Activated naive CD4-positive, alpha-beta T cell treated with anti-CD3 and anti-CD28 coated beads, Interleukin-2, amount 50 U/mL, for 72 hours (primary cell): ENCODE data around the gene SYCP2L. TPM values are rescaled to one million over a fixed set of nuclear protein-coding genes. Genes with fewer than 3 reads are reported as not detected.
"Not testable (repeated sequence)": the region's sequence is repeated elsewhere in the genome, so short reads cannot be mapped to it uniquely, and the experiment has no call there.

Experiments
- ATAC-seq, 2 donors: fragments of 150-1000 bp; cut with Tn5 transposase; 2 replicates each; pipeline ENCODE4 v1.10.0; 2021; ENCODE audit warnings: mild to moderate bottlenecking in 2 of 2, moderate library complexity in 2 of 2
- DNase-seq, 2 donors: peaks; one replicate each; pipeline ENCODE4 v3.0.0; 2021 to 2022; ENCODE audit warnings: low spot score in 2 of 2
- H3K27ac Mint-ChIP-seq, 2 donors: one replicate each; pipeline ENCODE4 v1.8.0; 2022; ENCODE audit warnings: mild to moderate bottlenecking in 2 of 2, mixed read lengths in 2 of 2
- H3K36me3 Mint-ChIP-seq, 2 donors: one replicate each; pipeline ENCODE4 v1.8.0; 2022; ENCODE audit warnings: mixed read lengths in 2 of 2
- H3K9me3 Mint-ChIP-seq, 2 donors: one replicate each; pipeline ENCODE4 v1.8.0; 2022; ENCODE audit warnings: mixed read lengths in 2 of 2
- total RNA-seq, 2 donors: library from RNA; stranded (reverse); gene quantifications; one replicate each; pipeline ENCODE4 v1.2.3, GENCODE V29; 2022

The SYCP2L gene
- total RNA-seq, 2 donors from 2014 or later, result 0.39 to 0.71 TPM

GRCh38 chr6:10866709-10867108 lies 20.1 kb upstream of the SYCP2L start:
- not testable (repeated sequence) for H3K36me3 Mint-ChIP-seq, ATAC-seq, H3K9me3 Mint-ChIP-seq, H3K27ac Mint-ChIP-seq, DNase-seq

DNA sequence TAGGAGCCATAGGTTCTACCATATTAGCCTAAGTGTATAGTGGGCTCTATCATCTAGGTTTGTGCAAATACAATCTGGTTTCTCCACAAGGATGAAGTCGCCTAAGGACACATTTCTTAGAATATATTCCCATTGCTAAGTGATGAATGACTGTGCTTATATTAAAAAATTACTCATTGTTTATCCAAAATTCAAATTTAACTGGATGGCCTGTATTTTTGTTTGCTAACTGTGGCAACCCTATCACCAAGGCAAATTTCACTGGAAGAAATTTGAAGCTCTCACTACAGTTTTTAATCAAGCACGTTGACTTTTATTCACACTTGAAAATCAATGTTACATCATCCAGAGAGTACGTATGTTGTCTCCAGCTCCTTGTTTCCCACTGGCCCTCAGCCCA lies 18.9 kb upstream of the SYCP2L start:
- Mint-ChIP-seq H3K36me3 (no peaks in the 10 kb centered on the region), H3K27ac (no peak overlapping the region), H3K9me3 (no peaks in the 10 kb centered on the region)
- DNase-seq, result no peak
- no peak for ATAC-seq

GRCh38 chr6:10873374-10873773 lies 13.5 kb upstream of the SYCP2L start:
- no peaks in the 10 kb centered on the region for H3K36me3 Mint-ChIP-seq
- no peak for DNase-seq
- H3K9me3 Mint-ChIP-seq, result no peaks in the 10 kb centered on the region
- no peak overlapping the region for H3K27ac Mint-ChIP-seq
- ATAC-seq, result no peak

GRCh38 chr6:10874207-10874606 lies 12.6 kb upstream of the SYCP2L start:
- H3K9me3 Mint-ChIP-seq, result no peaks in the 10 kb centered on the region
- no peaks in the 10 kb centered on the region for H3K36me3 Mint-ChIP-seq
- H3K27ac Mint-ChIP-seq, result no peak overlapping the region
- ATAC-seq, result no peak
- DNase-seq, result no peak

DNA sequence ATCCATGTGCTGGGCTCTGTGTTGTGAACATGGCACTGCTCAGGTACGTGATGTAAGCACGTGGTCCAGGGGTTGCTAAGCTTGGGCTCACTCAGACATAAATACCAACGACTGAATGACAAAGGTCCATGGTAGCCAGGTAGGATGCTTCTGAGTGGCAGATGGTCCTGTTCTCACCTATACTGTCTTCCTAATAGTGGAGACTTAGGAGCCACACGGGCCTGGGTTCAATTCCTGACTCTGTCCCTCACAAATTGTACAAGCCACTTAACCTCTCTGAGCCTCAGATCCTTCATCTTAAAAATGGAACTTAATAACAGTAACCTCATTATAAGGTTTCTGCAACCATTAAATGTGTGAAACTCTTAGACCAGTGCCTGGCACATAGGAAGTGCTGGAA lies 11.8 kb upstream of the SYCP2L start:
- Mint-ChIP-seq H3K27ac (no peak overlapping the region), H3K9me3 (no peaks in the 10 kb centered on the region), H3K36me3 (no peaks in the 10 kb centered on the region)
- no peak for DNase-seq
- no peak for ATAC-seq

DNA sequence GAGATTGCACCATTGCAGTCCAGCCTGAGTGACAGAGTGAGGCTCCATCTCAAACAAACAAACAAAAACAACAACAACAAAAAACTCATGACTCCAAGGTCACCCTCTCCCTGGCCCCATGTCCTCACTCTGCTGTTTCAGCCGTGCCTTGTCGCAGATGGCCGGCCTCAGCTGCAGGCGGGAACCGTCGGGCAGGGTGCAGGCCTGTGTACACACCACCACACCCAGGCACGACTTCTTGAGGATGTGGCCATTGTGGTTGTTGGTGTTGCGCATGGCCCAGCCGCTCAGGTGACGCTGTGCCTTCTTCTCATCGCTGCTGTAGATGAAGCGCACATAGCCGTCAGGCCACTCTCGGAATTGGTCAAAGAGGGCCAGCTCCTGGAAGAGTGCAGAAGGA lies 9.8 kb upstream of the SYCP2L start:
- Mint-ChIP-seq H3K36me3 (no peaks in the 10 kb centered on the region), H3K9me3 (no peaks in the 10 kb centered on the region), H3K27ac (no peak overlapping the region)
- ATAC-seq (no peak), DNase-seq (no peak)

DNA sequence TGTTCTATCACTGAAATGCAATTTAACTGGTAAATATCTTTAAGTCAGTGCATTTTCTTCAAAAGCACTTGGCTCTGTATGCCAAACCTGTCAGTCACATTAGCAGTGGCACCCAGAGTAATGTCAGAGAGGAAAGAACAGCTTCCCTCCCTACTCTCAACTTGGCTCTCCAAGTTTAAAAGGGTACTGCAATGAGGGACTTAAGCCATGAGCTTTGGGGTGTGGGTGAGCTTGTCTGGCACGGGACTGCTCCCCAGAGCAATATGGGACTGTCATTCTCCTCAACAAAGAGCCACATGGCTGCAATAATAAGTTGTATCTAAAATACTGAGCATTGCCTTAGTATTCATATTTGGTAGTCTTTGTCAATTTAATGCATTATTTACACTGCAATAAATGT lies 9.0 kb upstream of the SYCP2L start:
- ATAC-seq (no peak), DNase-seq (no peak)
- Mint-ChIP-seq H3K9me3 (no peaks in the 10 kb centered on the region), H3K36me3 (no peaks in the 10 kb centered on the region), H3K27ac (no peak overlapping the region)

DNA sequence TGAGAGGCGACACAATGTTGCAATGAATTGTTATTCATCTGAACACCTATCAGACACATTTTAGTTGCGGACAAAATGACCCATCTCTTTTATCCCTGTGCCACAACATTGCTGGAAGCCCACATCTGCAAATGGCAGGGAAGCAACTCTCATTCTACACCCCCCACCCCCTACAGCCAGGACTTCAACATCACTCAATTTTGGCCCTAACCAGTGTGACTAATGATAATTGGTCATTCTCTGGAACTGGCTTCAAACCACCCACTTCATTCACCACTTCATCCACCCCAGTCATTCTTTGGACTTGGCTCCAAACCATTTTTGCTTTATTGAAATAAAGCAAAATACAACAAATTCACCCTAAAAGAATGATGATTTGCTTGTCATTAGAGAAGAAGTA lies 6.5 kb upstream of the SYCP2L start:
- no peaks in the 10 kb centered on the region for H3K36me3 Mint-ChIP-seq
- H3K27ac Mint-ChIP-seq, result no peak overlapping the region
- no peaks in the 10 kb centered on the region for H3K9me3 Mint-ChIP-seq
- DNase-seq (no peak), ATAC-seq (no peak)

GRCh38 chr6:10882253-10882630 lies 4.6 kb upstream of the SYCP2L start:
- not testable (repeated sequence) for H3K36me3 Mint-ChIP-seq, ATAC-seq, H3K27ac Mint-ChIP-seq, DNase-seq, H3K9me3 Mint-ChIP-seq

DNA sequence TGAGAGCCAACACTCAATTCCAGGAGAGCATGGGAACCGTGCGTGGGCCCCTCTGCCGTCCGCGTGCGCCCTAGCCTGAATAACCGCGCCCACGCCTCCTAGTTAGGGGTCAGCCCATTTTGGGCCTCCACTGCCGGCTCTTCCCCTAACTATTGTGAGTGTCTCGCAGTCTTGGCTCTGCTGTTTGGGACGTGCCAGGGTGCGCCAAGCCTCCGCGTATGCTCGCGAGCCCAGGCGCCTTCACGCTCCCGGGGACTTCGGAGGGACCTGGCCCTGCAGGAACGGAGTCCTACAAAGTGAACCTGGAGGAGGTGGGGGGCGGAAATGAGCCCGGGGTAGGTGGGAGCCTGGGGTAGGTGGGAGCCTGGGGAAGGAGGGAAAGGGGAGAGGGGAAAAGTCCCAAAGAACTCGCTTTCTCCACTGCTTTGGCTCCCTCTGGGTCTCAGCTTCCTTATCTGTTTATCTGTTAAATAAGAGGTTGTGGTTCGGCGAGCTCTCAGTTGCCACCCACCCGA lies 4.1 kb upstream of the SYCP2L start:
- no peaks in the 10 kb centered on the region for H3K9me3 Mint-ChIP-seq
- DNase-seq (peak in 1 of 2 donors; percentile 6), ATAC-seq (no peak)
- no peak overlapping the region for H3K27ac Mint-ChIP-seq
- H3K36me3 Mint-ChIP-seq, result no peaks in the 10 kb centered on the region

- Mint-ChIP-seq H3K9me3 (no peaks in the 10 kb centered on the region), H3K27ac (no peak overlapping the region), H3K36me3 (peaks cover 0 to 6% of the 10 kb centered on the region in 2 donors)
- ATAC-seq (no peak), DNase-seq (no peak)
Measured at GRCh38 chr6:10883312-10884244, 3.3 kb upstream of the SYCP2L start.

- no peak overlapping the region for H3K27ac Mint-ChIP-seq
- H3K9me3 Mint-ChIP-seq, result no peaks in the 10 kb centered on the region
- peaks cover 0 to 6% of the 10 kb centered on the region in 2 donors for H3K36me3 Mint-ChIP-seq
- ATAC-seq (no peak), DNase-seq (no peak)
Measured at GRCh38 chr6:10884245-10884972, 2.4 kb upstream of the SYCP2L start.

GRCh38 chr6:10886365-10886690 lies 524 bp upstream of the SYCP2L start:
- H3K36me3 Mint-ChIP-seq, H3K9me3 Mint-ChIP-seq, ATAC-seq, DNase-seq, H3K27ac Mint-ChIP-seq: not testable (repeated sequence)

DNA sequence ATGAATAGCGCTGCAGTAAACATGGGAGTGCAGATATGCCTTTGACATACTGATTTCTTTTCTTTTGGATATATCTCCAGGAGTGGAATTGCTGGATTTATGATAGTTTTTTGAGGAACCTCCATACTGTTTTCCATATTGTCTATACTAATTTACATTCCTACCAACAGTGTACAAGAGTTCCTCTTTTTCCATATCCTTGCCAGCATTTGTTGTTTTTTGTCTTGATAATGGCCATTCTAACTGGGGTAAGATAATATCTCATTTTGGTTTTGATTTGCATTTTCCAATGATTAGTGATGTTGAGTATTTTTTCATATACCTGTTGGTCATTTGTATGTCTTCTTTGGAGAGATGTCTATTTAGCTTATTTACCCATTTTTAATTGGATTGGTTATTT lies 3.3 kb downstream of the SYCP2L start:
- ATAC-seq, result no peak
- H3K27ac Mint-ChIP-seq, result no peak overlapping the region
- no peak for DNase-seq
- H3K9me3 Mint-ChIP-seq, result no peaks in the 10 kb centered on the region
- H3K36me3 Mint-ChIP-seq, result peaks cover 0 to 6% of the 10 kb centered on the region in 2 donors

GRCh38 chr6:10891960-10892359 lies 5.1 kb downstream of the SYCP2L start:
- no peaks in the 10 kb centered on the region for H3K9me3 Mint-ChIP-seq
- no peak for DNase-seq
- no peak overlapping the region for H3K27ac Mint-ChIP-seq
- H3K36me3 Mint-ChIP-seq, result peaks cover 0 to 6% of the 10 kb centered on the region in 2 donors
- ATAC-seq, result no peak

GRCh38 chr6:10894958-10895357 lies 8.1 kb downstream of the SYCP2L start:
- H3K9me3 Mint-ChIP-seq, result no peaks in the 10 kb centered on the region
- ATAC-seq (no peak), DNase-seq (no peak)
- no peak overlapping the region for H3K27ac Mint-ChIP-seq
- no peaks in the 10 kb centered on the region for H3K36me3 Mint-ChIP-seq

DNA sequence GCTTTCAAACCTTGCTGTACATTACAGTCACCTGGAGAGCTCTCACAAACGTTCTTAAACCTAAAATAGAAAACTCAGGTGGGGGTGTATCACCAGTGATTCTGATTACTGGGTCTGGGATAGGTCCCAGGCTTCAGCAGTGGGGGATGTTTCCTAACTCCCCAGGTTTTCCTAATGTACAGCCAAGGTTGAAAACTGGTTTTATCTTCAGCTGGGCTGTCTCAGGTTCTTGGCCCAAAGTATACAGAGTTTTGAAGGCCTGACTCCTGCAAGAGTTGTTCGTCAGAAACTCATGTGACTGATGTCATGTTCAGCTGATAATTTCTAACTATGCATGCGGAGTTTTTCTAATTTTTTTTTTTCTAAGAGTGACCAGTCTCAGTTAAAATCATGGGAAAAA lies 9.8 kb downstream of the SYCP2L start:
- ATAC-seq (no peak), DNase-seq (no peak)
- no peak overlapping the region for H3K27ac Mint-ChIP-seq
- no peaks in the 10 kb centered on the region for H3K36me3 Mint-ChIP-seq
- no peaks in the 10 kb centered on the region for H3K9me3 Mint-ChIP-seq

DNA sequence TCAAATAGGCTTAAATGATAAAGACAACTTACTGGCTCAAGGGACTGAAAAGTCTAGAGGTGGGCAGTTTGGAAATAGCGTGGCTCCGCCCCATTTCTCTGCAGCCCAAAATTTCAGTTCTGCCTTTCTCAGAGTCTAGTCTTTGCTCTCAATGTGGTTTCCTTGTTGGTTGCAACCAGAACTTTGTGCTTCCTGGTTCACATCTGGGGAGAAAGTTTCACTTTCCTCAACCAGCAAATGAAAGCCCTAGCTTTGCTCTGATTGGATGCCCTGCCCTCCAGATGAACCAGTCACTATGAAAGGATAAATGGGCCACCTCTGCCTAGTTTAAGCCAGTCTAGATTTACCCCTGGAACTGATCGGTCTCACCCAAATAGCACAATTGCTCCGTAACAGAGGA lies 14.9 kb downstream of the SYCP2L start:
- Mint-ChIP-seq H3K27ac (no peak overlapping the region), H3K9me3 (no peaks in the 10 kb centered on the region)
- ATAC-seq, result no peak

More for the DNA sequence above, 14.9 kb downstream of the SYCP2L start:
- H3K36me3 Mint-ChIP-seq, result no peaks in the 10 kb centered on the region
- DNase-seq, result no peak
